Measurements from ENCODE around the gene SERTM1. TPM values are rescaled to one million over a fixed set of nuclear protein-coding genes. Genes with fewer than 3 reads are reported as not detected.

SERTM1 gene
- total and polyA plus RNA-seq, 2 of the 8 experiments (the other 6 are each of a cell fraction or from before 2014, with no cell fraction given): 0.48 to 1.6 TPM

GRCh38 chr13:36737524-36738083 lies 63.8 kb downstream of the SERTM1 start (continued):
- TF ChIP-seq EZH2 (IDR thresholded peaks at IDR 0.05; ENCODE audit: low read depth, low read length, severe bottlenecking): no peak
- no peak for TF ChIP-seq CBX8 (IDR thresholded peaks at IDR 0.05; ENCODE audit: borderline replicate concordance, low read depth, low read length)
- TF ChIP-seq POLR2A (IDR thresholded peaks at IDR 0.05; ENCODE audit: control extremely low read depth in 1 of 2, low read depth in 2 of 2, low read length in 2 of 2): no peak
- no peak for TF ChIP-seq CEBPB (IDR thresholded peaks at IDR 0.05; ENCODE audit: low read depth, low read length)
